ENCODE measurements around the gene HHAT. TPM values are rescaled to one million over a fixed set of nuclear protein-coding genes. Genes with fewer than 3 reads are reported as not detected.

HHAT gene
- total and polyA plus RNA-seq, 4 experiments from 2014 or later, result 4.3 to 6.8 (median 5.8) TPM

DNA sequence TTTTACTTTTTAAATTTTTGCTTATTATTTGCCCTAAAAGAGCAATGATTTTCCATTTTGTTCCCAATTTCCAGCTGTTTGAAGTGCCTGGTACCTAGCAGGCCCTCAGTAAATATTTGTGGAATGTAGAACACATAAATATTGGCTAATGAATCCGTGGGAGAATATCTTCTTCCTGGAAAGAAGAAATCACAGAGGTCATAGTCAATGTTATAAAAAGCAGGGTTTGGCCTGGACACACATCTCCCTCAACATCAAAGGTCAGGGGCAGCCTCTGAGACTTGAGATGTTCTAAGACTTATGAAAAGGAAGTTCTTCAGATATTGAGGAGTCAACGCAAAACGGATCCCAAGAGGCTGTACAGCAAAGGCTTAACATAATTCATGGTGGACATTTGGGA, 358.1 kb downstream of the HHAT start:
- DNase-seq, result no peak
- intact Hi-C loops (cut with micrococcal nuclease), result no loop called here

DNA sequence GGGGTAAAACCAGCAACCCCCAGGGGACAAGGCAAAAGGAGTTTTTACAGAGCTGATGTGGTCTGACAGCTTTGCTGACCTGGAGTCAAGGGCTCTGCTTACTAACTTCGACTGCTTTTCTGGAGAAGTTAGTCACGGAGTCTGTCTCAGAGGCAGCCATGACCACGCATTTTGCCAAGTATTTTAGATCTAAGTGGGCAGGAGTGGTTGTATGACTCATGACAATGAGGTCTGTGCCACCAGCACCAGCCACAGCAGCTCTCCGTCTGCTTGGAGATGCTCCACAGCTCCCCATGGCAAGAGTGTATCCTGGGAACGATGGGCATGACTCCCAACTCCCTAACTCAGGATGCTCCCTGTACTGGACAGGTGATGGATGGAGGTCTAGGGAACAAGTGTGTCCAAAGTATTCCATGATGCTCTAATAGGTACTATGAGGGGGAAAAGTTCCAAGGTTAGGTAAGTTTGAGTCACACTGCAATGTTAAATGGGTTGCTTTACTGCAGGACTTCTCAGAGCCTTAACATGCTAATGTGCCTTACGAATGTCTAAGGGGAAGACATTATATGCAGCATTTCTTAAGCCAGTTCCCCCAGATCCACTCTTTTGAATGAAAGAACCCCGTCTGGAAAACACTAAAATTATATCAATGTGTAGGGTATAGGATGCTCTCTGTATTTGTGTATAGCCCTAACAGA, 359.0 kb downstream of the HHAT start:
- Histone ChIP-seq H3K27ac (ENCODE audit: low read depth, low read length) (no peak overlapping the region), H3K36me3 (ENCODE audit: insufficient read depth, low read length) (no peaks in the 10 kb centered on the region), H3K4me3 (ENCODE audit: low read length in 2 of 2) (no peak overlapping the region), H3K27me3 (ENCODE audit: insufficient read depth, low read length) (no peaks in the 10 kb centered on the region), H3K9me3 (ENCODE audit: control insufficient read depth in 1 of 2, low read length in 2 of 2) (no peaks in the 10 kb centered on the region), H3K4me1 (ENCODE audit: insufficient read depth, low read length) (no peaks in the 10 kb centered on the region)
- DNase-seq, result no peak
- POLR2A ChIA-PET (ENCODE audit: partially characterized antibody), result no interaction called here
- intact Hi-C loops (cut with micrococcal nuclease), result no loop called here
- Mint-ChIP-seq H3K4me1 (peaks cover 0 to 2% (median 0%) of the 10 kb centered on the region in 4 donors), H3K9me3 (peaks cover 0 to 3% (median 0%) of the 10 kb centered on the region in 8 donors), H3K36me3 (peaks cover 0 to 7% of the 10 kb centered on the region in 2 donors), H3K4me3 (no peak overlapping the region), H3K27me3 (no peaks in the 10 kb centered on the region), H3K27ac (no peak overlapping the region)
- CTCF ChIA-PET (ENCODE audit: partially characterized antibody), result no interaction called here

More for the DNA sequence above, 358.1 kb downstream of the HHAT start:
- Mint-ChIP-seq H3K4me3 (no peak overlapping the region), H3K4me1 (no peaks in the 10 kb centered on the region), H3K9me3 (peaks cover 0 to 3% (median 0%) of the 10 kb centered on the region in 8 donors), H3K27me3 (no peaks in the 10 kb centered on the region), H3K27ac (no peak overlapping the region), H3K36me3 (peaks cover 0 to 11% of the 10 kb centered on the region in 2 donors)
- no peaks in the 10 kb centered on the region for H3K9me3 ChIP-seq (ENCODE audit: control insufficient read depth in 1 of 2, low read length in 2 of 2)
- ChIA-PET POLR2A (ENCODE audit: partially characterized antibody) (no interaction called here), CTCF (ENCODE audit: partially characterized antibody) (no interaction called here)
- H3K4me1 ChIP-seq (ENCODE audit: insufficient read depth, low read length), result no peaks in the 10 kb centered on the region
- no peaks in the 10 kb centered on the region for H3K27me3 ChIP-seq (ENCODE audit: insufficient read depth, low read length)
- no peaks in the 10 kb centered on the region for H3K36me3 ChIP-seq (ENCODE audit: insufficient read depth, low read length)
- H3K4me3 ChIP-seq (ENCODE audit: low read length in 2 of 2), result no peak overlapping the region
- H3K27ac ChIP-seq (ENCODE audit: low read depth, low read length), result no peak overlapping the region

DNA sequence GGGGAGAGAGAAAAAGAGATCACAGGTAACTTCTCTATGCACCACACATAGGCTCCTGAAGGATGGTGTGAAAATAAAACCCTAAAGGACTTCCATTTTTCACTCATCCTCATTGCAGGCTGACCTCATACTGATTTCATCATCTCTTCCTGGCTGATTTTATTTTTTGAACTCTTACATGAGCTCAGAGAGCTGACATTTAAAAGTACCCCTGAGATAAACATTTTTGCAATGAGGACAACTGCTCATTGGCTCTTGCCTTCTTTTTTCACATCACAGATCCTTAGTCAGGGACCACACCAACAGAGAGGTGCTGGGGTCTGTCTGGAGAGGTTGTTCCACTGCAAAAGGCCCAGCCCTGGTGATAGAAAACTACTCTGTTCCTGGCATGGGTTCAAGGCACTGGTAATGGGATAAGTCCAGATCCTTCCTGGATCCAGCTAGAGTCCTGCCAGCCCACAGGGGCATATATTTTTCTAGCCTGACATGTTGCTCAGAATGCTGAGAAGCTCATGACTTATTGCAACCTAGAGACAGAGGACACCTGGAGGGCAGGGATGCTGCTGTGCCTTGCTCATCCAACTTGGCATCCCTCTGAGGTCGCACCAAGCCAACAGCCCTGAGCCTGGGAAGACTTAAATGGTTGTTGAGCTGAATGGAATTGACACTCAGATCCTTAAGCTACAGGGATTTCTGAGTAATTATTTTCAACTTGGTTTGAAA, 360.0 kb downstream of the HHAT start:
- Histone ChIP-seq H3K27me3 (ENCODE audit: insufficient read depth, low read length) (no peaks in the 10 kb centered on the region), H3K27ac (ENCODE audit: low read depth, low read length) (no peak overlapping the region), H3K4me3 (ENCODE audit: low read length in 2 of 2) (no peak overlapping the region), H3K9me3 (ENCODE audit: control insufficient read depth in 1 of 2, low read length in 2 of 2) (no peaks in the 10 kb centered on the region), H3K36me3 (ENCODE audit: insufficient read depth, low read length) (no peaks in the 10 kb centered on the region), H3K4me1 (ENCODE audit: insufficient read depth, low read length) (no peaks in the 10 kb centered on the region)
- CTCF ChIA-PET (ENCODE audit: partially characterized antibody), result no interaction called here
- intact Hi-C loops (cut with micrococcal nuclease), result no loop called here
- peaks cover 0 to 7% of the 10 kb centered on the region in 2 donors for H3K36me3 Mint-ChIP-seq
- peaks cover 0 to 5% (median 2%) of the 10 kb centered on the region in 4 donors for H3K4me1 Mint-ChIP-seq
- H3K9me3 Mint-ChIP-seq, result peaks cover 0 to 3% (median 0%) of the 10 kb centered on the region in 8 donors
- no peak overlapping the region for H3K4me3 Mint-ChIP-seq
- DNase-seq, result no peak
- H3K27ac Mint-ChIP-seq, result no peak overlapping the region
- POLR2A ChIA-PET (ENCODE audit: partially characterized antibody), result no interaction called here
- no peaks in the 10 kb centered on the region for H3K27me3 Mint-ChIP-seq

DNA sequence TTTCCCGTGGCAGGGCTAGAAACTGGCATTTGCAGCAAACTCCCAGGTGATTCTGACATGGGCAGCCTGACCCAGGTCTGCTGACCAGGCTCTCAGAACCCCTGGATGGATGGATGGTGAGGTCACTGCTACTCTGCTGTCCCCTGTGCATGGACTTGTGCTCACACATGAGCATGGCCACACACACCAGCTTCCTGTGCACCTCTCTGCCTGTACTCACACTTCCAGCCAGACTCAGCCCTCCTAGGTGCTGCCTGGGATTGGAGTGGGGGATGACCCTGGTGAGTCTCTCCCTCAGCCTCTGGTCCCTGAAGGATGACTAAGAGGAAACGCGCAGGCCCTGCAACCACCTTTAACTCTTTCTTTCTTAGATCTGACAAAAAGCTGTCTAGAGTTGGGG, 361.1 kb downstream of the HHAT start:
- Mint-ChIP-seq H3K4me3 (no peak overlapping the region), H3K4me1 (peaks cover 0 to 5% (median 2%) of the 10 kb centered on the region in 4 donors), H3K9me3 (peaks cover 0 to 3% (median 0%) of the 10 kb centered on the region in 8 donors), H3K27me3 (no peaks in the 10 kb centered on the region), H3K27ac (no peak overlapping the region), H3K36me3 (no peaks in the 10 kb centered on the region)
- H3K4me1 ChIP-seq (ENCODE audit: insufficient read depth, low read length), result no peaks in the 10 kb centered on the region
- intact Hi-C loops (cut with micrococcal nuclease), result no loop called here
- H3K36me3 ChIP-seq (ENCODE audit: insufficient read depth, low read length), result no peaks in the 10 kb centered on the region
- no peak overlapping the region for H3K4me3 ChIP-seq (ENCODE audit: low read length in 2 of 2)
- no peak overlapping the region for H3K27ac ChIP-seq (ENCODE audit: low read depth, low read length)
- no peak for DNase-seq
- CTCF ChIA-PET (ENCODE audit: partially characterized antibody), result no interaction called here
- no peaks in the 10 kb centered on the region for H3K9me3 ChIP-seq (ENCODE audit: control insufficient read depth in 1 of 2, low read length in 2 of 2)
- H3K27me3 ChIP-seq (ENCODE audit: insufficient read depth, low read length), result no peaks in the 10 kb centered on the region
- POLR2A ChIA-PET (ENCODE audit: partially characterized antibody), result no interaction called here

DNA sequence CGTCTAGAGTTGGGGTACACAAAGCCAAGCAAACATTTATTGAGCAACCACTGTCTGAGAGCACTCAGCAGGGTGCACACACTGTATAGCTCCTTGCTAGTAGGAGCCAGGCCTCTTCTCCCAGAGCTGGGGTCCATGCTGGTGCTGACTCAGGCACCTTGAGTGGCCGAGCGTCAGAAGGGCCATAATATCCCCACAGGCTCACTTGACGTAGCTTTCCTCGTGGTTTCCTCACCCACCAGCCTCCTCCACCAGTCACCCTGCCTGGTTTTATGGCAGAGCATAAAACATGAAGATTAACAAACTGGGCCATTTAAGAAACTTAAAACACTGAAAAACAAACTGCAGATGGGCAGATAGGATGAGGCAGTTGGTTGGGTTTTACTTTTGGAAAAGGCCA, 361.5 kb downstream of the HHAT start:
- Histone ChIP-seq H3K4me3 (ENCODE audit: low read length in 2 of 2) (no peak overlapping the region), H3K9me3 (ENCODE audit: control insufficient read depth in 1 of 2, low read length in 2 of 2) (no peaks in the 10 kb centered on the region), H3K36me3 (ENCODE audit: insufficient read depth, low read length) (no peaks in the 10 kb centered on the region), H3K4me1 (ENCODE audit: insufficient read depth, low read length) (no peaks in the 10 kb centered on the region), H3K27me3 (ENCODE audit: insufficient read depth, low read length) (no peaks in the 10 kb centered on the region), H3K27ac (ENCODE audit: low read depth, low read length) (no peak overlapping the region)
- no peak overlapping the region for H3K4me3 Mint-ChIP-seq
- H3K9me3 Mint-ChIP-seq, result peaks cover 0 to 3% (median 0%) of the 10 kb centered on the region in 8 donors
- POLR2A ChIA-PET (ENCODE audit: partially characterized antibody), result no interaction called here
- H3K4me1 Mint-ChIP-seq, result peaks cover 0 to 5% (median 2%) of the 10 kb centered on the region in 4 donors
- CTCF ChIA-PET (ENCODE audit: partially characterized antibody), result no interaction called here
- no peaks in the 10 kb centered on the region for H3K36me3 Mint-ChIP-seq
- H3K27me3 Mint-ChIP-seq, result no peaks in the 10 kb centered on the region
- no peak for DNase-seq
- no peak overlapping the region for H3K27ac Mint-ChIP-seq
- intact Hi-C loops (cut with micrococcal nuclease), result no loop called here

DNA sequence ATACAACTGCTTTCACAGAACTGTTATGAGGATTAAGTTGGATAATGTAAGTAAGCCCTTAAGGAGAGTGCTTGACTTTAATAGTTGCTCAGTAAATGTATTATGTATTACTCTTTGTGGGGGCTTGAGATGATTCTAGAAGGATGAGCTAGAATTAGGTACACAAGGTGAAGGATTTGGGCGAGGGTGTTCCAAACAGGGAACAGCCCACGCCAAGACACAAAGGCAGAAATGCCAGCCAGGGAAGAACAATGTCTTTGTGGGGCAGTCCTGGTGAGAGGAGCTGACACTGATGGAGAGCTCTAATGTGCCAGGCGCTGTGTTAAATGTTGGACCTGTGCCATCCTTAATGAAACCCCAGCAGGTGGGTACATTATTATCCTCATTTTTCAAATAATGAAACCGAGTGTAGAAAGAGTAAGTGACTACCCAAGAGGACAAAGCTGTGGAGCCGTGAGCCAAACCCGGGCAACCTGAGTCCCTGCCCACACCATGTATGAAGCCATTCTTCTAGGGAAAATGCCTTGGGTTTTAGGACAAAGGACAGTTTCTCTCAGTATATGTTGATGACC, 362.4 kb downstream of the HHAT start:
- no peaks in the 10 kb centered on the region for H3K36me3 ChIP-seq (ENCODE audit: insufficient read depth, low read length)
- no peaks in the 10 kb centered on the region for H3K36me3 Mint-ChIP-seq
- intact Hi-C loops (cut with micrococcal nuclease), result no loop called here
- H3K4me3 ChIP-seq (ENCODE audit: low read length in 2 of 2), result no peak overlapping the region
- no peak overlapping the region for H3K4me3 Mint-ChIP-seq
- H3K4me1 Mint-ChIP-seq, result peaks cover 0 to 5% (median 2%) of the 10 kb centered on the region in 4 donors
- DNase-seq, result no peak
- no peaks in the 10 kb centered on the region for H3K27me3 Mint-ChIP-seq
- peaks cover 0 to 3% (median 0%) of the 10 kb centered on the region in 8 donors for H3K9me3 Mint-ChIP-seq
- no peaks in the 10 kb centered on the region for H3K27me3 ChIP-seq (ENCODE audit: insufficient read depth, low read length)
- POLR2A ChIA-PET (ENCODE audit: partially characterized antibody), result no interaction called here
- no peaks in the 10 kb centered on the region for H3K4me1 ChIP-seq (ENCODE audit: insufficient read depth, low read length)
- CTCF ChIA-PET (ENCODE audit: partially characterized antibody), result no interaction called here
- H3K27ac Mint-ChIP-seq, result no peak overlapping the region
- H3K9me3 ChIP-seq (ENCODE audit: control insufficient read depth in 1 of 2, low read length in 2 of 2), result no peaks in the 10 kb centered on the region
- H3K27ac ChIP-seq (ENCODE audit: low read depth, low read length), result no peak overlapping the region

DNA sequence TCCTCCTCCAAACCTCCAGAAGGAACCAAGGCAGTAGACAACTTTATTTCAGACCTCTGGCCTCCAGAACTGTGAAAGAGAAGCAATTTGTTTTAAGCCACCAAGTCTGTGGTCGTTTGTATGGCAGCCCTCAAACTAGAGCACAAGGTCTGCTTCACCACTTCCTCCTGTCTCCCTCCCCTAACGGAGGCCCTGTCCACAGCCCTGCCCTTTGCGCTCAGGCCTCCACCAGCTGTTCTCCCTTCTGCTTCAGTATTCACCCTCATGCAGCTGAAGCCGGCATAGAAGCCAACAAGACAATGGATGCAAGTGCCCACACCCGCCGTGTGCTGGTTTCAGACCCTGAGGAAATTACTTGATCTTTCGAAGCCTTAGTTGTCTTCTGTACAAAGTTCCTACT, 364.1 kb downstream of the HHAT start:
- peak overlapping the region in 2 of 7 donors; percentile 33 to 37 for H3K27ac Mint-ChIP-seq
- Histone ChIP-seq H3K36me3 (ENCODE audit: insufficient read depth, low read length) (no peaks in the 10 kb centered on the region), H3K27ac (ENCODE audit: low read depth, low read length) (no peak overlapping the region), H3K4me1 (ENCODE audit: insufficient read depth, low read length) (no peaks in the 10 kb centered on the region), H3K27me3 (ENCODE audit: insufficient read depth, low read length) (no peaks in the 10 kb centered on the region), H3K9me3 (ENCODE audit: control insufficient read depth in 1 of 2, low read length in 2 of 2) (no peaks in the 10 kb centered on the region), H3K4me3 (ENCODE audit: low read length in 2 of 2) (no peak overlapping the region)
- H3K4me1 Mint-ChIP-seq, result peaks cover 0 to 5% (median 2%) of the 10 kb centered on the region in 4 donors
- H3K9me3 Mint-ChIP-seq, result peaks cover 0 to 3% (median 0%) of the 10 kb centered on the region in 8 donors
- no peak for DNase-seq
- peak overlapping the region in 3 of 8 donors; percentile 12 to 68 (median 24) for H3K4me3 Mint-ChIP-seq
- intact Hi-C loops (cut with micrococcal nuclease), result no loop called here
- CTCF ChIA-PET (ENCODE audit: partially characterized antibody), result no interaction called here
- H3K36me3 Mint-ChIP-seq, result no peaks in the 10 kb centered on the region
- no peaks in the 10 kb centered on the region for H3K27me3 Mint-ChIP-seq
- POLR2A ChIA-PET (ENCODE audit: partially characterized antibody), result no interaction called here

Data from CD4-positive, alpha-beta memory T cell (primary cell).